GM19455 (cell line): ENCODE data around the gene DGUOK.

Source experiments
- ATAC-seq: cut with Tn5 transposase; IDR thresholded peaks from one replicate; pipeline ENCODE4 v1.9.1; 2021; ENCODE audit not compliant: unreplicated experiment

Gene DGUOK

DNA sequence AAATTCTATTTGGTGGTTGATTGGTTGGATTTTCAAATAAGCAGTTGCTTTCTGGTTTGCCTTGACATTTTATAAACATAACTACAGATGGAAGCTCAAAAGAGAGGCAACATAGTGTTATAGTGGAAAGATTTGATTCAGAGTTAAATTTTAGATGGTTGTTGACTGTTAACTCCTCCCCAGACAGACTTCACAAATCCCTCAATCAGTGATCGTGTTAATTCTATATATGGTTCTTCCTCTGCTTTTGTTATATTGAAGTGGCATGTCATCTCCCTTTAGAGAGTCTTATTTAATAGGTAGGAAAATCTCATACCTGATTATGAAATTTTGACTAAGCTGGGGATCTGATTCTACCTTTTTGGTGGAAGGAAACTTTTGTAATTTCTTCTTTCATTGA, 19.5 kb downstream of the DGUOK start:
- no peak for ATAC-seq

DNA sequence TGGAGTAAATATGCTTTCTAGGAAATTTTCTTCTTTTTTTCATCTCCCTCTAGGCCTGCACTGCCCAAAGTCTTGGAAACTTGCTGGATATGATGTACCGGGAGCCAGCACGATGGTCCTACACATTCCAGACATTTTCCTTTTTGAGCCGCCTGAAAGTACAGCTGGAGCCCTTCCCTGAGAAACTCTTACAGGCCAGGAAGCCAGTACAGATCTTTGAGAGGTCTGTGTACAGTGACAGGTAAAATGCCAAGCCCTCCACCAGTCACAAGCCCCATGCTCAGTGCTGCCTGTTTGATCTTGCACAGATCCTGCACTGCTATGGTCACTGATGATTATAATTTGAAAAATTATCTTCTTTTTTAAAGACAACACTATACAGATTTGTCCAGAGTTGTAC, 20.0 kb downstream of the DGUOK start:
- no peak for ATAC-seq

DNA sequence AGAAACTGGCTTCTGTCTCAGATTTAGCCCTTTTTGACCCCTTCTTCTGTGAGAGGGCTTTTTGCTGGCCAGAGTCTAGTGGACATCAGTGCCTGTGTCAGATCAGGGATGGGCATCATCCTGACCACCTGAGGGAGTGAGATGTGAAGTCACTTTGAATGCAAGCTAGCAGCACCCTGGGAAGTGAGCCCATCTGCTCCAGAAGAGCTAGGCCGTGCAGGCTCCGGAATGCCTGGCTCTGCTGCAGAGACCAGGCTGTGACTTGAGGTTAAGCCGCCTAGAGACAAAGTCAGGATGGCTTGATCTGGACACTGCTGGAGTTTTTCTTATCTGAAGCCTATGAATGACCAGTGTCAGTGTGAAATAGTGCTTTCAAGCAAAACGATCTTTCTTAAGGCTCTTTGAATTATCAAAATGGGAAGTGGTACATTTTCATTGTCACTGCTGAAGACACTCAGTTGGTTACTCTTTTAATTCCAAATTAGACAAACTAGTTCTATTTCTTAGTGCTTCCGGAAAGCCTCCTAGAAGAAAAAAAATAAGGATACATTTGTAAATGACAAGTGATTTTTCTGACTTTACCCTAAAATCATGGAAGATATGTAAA, 20.8 kb downstream of the DGUOK start:
- ATAC-seq = no peak

DNA sequence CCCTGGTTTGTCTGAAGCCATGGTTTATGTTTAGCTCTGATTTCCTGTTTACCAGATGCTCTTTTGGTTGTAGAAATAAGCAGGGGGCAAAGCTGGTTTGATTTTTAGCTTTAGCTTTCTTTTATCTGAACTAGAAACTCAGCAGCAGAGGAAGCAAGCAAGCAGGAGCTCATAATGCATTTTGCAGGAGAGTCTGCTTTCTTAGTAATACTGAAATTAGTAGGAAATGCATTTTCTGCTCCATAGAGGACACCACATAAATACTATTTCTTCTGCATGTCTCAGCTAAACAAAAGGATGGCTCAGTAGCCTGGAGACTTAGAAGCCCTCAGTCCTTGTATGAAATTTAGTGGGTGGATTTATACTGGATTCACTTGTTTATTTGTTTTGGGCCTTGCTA, 23.1 kb downstream of the DGUOK start:
- ATAC-seq = no peak

DNA sequence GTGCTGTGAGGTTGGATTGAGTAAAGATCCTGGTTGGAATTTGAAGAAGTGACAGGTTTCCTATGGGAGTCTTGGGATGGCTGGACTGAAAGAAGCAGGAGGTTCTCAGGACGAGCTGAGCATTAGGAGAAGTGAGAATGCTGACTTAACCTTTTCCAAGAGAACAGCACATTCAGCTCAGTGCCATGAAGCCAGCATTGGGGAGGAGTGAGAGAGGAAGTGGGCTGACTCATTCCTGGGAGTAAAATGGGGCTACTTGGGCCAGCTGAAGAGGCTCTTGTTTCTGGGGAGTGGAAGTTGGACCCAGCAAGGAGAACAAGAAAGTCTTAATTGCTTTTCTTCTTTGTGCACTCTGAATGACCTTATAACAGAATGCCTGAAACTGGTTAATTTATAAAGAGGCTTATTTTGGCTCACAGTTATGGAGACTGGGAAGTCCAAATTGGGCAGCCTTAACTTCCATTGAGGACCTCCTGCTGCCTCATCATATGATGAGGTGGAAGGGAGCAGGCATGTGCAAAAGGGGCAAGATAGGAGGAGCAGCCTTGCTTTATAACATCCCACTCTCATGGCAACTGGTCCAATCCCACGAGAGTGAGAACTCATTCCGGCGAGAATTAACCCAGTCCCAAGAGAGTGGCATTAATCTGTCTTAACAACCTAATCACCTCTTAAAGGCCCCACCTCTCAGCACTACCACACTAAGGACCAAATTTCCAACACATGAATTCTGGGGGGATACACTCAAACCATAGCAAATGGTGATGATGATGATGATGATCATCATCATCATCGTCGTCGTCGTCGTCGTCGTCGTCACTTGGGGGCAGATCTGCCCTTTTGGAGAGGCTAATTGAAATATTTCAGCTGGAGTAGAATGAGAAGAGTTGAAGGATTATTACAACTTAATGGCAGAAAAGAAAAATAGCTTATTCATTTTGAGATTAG, 26.1 kb downstream of the DGUOK start:
- no peak for ATAC-seq

DNA sequence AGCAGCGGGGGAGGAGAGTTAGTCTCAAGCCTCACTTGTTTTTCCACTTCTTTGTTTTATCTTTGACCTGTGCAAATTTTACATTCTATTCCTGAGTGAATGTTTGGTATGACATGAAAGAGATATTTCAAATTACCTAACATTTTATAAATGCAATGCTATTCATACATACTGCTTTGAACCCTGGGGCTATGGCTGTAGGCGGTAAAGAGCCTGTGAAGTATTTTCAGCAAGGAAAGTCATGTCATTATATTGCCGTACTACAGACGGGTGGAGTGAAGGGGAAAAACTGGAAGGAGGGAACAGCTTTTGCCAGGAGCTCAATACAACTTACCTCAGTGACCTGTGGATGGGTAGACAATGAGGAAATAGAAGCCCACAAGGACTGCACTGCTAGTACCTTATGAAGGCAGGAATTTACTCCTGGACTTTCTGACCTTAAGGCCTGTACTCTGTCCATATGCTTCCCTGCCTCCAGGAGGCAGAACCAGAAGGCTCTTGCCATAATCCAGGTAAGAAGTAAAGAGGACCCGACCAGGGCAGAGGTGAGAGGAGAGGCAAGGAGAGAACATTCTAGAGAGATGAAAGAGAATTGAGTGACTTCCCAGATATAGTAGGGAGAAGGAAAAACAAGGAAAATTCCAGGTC, 29.7 kb downstream of the DGUOK start:
- ATAC-seq = no peak

DNA sequence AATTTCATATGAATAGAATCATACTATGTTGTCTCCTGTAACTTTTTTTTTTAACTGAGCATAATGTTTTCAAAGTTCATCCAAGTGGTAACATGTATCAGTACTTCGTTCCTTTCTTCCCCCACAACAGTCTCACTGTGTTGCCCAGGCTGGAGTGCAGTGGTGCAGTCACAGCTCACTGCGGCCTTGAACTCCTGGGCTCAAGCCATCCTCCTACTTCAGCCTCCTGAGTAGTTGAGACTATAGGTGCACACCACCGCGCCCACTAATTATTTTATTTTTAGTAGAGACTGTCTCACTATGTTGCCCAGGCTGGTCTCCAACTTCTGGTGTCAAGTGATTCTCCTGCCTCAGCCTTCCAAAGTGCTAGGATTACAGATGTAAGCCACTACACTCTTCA, 34.6 kb downstream of the DGUOK start:
- ATAC-seq = no peak

DNA sequence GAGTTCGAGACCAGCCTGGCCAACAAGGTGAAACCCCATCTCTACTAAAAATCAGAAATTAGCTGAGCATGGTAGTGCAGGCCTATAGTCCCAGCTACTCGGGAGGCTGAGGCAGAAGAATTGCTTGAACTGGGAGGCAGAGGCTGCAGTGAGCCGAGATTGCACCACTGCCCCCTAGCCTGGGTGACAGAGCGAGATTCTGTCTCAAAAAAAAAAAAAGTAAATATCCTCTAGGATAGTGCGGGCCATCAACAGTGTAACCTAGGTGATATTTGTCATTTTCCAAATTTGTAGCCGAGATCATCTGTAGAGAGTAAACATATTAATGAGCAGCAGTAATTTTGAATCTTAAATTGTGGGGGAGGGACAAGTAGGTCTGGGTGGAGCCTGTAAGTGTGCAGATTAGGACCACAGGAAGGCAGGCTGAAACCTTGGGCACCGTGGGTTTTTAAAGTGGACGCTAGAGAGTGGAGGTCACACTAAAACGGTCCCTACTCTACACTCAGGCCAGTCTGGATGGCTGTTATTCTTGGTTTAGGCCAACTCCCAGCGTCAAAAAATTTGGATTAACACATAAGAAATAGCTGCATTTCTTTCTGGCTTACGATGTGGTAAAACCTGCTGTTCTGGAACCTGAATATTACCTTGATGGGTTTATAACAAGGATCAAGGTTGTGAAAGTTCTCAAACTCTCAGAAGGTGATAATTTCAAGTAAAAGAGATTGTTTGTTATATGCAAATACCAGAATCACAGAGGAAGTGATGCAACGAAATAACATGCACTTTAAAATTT, 35.3 kb downstream of the DGUOK start:
- ATAC-seq = no peak

DNA sequence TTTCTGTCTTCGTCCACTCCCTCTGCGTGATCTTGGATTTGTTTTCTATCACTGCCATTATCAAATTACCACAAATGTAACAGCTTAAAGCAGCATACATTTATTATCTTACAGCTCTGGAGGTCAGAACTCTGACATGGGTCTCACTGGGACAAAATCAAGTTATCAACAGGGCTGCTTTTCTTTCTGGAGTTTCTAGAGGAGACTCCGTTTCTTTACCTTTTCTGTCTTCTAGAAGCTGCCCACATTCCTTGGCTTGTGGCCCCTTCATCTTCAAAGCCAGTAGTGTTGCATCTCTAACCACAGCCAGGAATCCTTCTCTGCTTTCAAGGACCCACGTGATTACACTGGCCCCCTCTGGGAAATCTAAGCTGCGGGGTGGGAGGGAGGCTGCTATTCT, 36.1 kb downstream of the DGUOK start:
- ATAC-seq = no peak

DNA sequence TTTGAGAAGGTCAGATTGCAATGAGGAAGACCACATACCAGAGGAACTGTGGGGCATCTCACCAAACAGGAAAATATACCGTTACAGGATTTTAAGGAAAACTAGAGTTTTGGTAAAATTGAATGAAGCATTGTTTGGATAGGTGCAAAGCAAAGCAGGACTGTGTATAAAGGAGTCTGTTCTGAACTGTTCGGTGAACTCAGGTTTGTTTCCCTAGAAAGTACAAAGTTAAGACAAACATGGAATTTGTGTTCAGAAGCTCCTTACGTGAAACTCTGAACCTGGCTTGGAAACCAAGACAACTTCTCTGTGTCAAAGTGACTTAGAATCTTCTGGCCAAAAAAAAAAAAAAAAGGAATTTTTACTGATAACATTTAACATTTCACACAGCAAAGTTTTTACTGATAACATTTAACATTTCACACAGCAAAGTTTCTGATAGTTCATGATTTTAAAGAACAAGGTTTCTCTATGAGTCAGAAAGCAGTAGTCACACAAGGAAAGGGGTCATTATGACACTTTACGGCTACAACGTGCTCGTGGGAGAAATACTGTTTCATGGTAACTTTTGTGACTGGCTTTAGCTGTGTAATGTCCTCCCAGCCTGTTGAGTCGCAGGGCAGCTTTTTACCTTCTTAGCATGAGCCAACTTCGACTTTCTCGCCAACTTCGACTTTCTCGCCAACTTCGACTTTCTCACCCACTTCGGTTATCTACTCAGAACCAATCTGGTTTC, 36.9 kb downstream of the DGUOK start:
- no peak for ATAC-seq

DNA sequence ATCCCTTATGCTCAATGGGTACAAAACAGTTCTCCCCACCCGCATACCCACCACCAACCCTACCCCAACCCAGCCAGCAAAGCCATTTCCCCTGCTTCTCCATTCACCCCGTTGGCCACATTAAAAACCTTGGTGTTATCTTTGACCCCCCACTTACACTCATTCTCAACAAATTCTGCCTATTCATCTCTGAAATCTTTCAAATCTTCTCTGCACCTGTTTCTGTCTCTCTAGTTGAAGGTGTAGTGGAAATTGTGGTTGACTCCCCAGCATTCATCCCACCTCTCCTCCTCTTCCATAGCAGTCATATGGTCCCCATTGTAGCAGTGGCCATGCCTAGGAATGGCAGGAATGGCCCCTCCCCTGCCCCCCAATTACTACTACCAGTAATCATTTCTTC, 37.5 kb downstream of the DGUOK start:
- ATAC-seq = no peak

DNA sequence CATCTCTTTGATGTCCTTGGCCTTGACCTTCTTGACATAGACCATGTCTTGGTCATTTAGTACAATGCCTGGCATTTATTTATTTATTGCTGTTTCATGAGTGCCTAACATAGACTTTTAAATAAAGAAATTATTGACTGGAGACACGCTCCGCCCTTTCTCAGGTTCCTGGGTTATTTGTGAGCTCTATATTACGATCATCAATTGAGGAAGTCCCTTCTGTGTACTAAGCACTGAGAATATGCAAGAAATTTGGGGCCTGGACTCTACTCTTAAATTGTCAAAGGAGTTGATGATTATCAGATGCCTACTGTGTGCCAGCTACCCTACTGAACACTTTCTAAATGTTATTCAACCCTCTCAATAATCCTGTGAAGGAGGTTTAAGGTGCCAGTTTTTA, 38.4 kb downstream of the DGUOK start:
- no peak for ATAC-seq

DNA sequence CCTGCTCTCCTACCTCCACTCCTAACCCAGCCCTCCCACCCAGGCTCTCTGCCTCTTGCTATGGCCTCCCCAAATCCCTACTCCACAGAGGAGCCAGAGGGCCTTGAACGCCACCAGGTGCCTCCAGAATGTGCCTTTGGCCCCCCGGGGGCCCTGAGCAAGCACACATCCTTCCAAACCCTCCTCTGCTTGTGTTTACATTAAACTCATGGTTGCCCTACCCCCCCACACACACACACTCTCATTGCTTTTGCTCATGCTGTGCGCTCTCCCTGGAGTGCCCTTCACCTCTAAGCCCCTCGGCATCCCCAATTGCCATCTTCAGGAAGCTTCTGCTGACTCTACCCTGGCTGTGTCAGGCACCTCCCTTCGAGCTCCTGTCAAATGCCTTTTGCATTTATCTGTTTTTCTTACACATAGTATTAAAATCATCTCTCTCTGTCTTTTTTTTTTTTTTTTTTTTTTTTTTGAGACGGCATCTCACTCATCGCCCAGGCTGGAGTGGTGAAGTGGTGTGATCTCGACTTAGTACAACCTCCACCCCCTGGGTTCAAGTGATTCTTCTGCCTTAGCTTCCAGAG, 41.8 kb downstream of the DGUOK start:
- no peak for ATAC-seq

DNA sequence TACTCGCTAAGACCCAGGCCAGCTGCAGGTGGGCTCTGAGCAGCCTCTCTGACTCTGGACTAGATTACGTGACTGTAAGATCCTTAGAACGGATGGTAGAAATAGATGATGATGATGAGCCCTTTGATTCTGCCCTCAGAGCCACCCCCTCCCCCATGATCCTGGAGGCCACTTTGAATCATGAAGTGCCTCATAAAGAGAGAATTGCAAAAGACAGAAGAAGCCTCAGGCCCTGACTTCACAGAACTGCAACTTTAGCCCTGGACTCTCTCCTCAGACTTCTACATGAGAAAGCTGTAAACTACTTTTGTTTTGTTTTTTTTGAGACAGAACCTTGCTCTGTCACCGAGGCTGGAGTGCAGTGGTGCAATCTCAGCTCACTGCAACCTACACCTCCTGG, 42.7 kb downstream of the DGUOK start:
- ATAC-seq = no peak

DNA sequence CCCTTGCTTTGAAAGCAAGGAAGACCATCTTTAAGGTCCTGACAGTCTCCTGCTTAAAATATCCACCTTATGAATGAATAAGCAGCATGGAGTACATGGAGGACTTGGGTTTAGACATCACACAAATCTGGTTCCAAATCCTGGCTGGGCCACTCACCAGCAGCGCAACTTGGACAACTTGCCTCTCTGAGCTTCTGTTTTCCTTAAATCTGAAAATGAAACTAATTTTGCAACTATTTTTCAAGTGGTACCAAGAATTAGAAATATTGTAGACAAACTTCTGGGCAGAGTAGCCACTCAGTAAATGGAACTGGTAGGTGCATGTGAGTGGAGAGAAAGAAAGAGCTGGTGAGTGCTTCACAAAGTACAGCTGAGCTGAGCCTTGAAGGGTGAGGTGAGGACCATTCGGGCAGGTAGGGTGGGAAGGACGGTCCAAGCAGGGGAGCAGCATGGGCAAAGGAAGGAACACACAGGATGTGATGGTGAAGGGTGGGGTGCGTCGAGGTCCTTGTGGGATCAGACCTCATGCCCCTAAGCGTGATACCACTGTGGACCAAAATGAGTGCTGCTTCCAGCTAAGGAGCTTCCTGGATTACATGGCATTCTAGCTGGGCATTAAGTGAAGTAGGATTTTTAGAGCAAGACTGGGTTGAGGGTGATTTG, 43.6 kb downstream of the DGUOK start:
- ATAC-seq = no peak

DNA sequence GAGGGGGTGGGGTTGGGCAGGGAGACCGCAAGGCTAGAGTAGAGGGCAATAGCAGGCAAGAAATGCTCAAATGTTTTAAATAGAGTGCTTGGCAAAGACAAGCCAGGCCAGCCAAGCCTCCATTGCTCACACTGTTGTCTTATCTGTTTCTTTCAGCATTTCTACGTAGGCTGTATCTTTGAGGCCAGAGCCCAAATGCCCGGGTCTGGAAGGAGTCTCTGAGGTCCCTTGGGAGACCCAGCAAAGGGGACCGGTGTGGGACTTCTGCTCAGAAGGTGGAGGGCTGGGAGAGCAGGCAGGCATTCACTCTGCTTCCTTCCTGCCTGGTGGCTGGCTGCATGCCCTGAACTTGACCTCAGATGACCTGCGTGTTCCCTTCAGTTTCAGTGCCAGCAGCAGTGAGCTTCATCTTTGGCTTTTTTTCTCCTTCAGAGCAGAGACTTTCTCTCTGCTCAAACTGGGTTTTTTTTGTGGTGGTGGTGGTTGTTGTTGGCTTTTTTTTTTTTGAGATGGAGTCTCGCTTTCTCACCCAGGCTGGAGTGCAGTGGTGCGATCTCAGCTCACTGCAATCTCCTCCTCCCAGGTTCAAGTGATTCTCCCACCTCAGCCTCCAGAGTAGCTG, 44.3 kb downstream of the DGUOK start:
- ATAC-seq = peak; percentile 71

DNA sequence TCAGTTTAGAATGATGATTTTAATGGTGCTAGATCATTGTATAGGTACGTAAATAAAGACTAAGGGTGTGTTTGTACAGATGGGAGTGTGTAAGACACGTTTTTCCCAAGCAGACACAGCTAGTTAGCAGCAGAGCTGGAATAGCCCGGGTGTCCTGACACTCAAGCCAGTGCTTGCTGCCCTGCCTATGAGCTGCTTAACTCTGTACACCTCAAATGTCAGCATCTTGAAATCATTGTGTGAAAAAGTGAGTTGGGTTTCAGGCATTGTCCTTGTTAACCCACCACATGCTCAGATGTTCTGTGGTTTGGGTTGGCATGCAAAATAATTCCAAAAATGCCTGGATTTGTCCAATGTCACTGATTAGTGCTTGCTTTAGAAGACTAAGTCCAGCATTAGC, 45.0 kb downstream of the DGUOK start:
- ATAC-seq = no peak

DNA sequence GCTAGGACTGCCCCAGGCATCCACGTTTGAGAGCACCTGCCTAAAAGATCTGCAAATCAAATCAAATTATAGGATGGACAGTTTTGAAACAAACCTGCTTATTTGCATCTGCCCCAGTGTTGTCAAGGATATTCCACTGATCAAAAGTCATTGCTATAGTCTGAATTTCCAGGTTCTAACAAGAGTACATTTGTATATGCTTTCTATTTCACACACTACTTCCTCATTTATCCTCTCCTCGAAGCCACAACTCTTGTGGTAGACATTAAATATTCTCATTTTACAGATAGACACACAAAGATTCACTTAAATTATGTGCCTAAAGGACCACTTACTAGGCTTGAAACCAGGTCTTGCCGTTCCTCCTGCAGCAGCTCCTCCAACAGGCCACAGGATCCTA, 46.2 kb downstream of the DGUOK start:
- ATAC-seq = no peak

DNA sequence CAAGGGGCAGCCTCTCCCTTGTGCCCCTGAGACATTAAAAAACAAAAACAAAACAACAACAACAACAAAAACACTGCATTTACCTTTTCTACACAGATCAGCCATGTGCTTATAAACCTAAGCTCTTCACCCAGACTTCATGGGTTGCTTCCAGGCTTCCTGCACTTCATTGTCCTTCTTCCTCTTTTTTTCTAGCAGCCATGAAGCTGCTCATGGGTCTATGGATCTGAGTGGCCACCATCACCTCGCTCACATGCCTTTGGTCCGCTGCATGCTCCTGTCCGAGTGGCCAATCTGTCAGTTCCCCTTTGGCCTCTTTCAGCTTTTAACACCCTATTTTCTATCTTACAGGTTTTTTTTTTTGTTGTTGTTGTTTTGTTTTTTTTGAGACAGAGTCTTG, 49.1 kb downstream of the DGUOK start:
- no peak for ATAC-seq
